ENCODE results near the gene FGF18. TPM values are rescaled to one million over a fixed set of nuclear protein-coding genes. Genes with fewer than 3 reads are reported as not detected.

The FGF18 gene
- total and polyA plus RNA-seq, 2 of the 4 experiments (the other 2 are of a cell fraction) = 0.15 TPM; not detected in 1

DNA sequence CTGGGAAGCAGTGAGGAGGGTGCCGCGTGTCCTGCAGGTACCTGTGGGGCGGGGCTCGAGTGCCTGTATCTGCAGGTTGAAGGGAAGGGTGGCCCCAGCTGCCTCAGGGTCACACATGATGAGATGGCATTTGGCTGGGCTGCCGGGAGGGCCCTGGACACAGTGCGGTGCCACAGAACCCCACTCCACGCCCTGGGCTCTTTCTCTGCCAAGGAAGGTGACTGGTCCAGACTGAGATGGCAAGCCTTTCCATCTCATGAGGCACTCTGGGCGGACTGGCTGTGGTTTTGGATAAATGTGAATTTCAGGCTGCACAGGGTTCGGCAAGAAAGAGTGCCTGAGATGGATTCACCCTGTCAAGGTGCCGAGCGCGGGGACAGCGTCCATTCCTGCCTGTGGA, 69.4 kb downstream of the FGF18 start:
- no peak overlapping the region for H2AK9ac ChIP-seq (replicated peaks; ENCODE audit: low read depth, low read length, poor library complexity)
- no peak overlapping the region for H3K4ac ChIP-seq (ENCODE audit: low read depth, low read length)
- H3K4me1 ChIP-seq (ENCODE audit: control insufficient read depth, insufficient read depth, low read length) = peaks cover 4% of the 10 kb centered on the region
- no peak for DNase-seq
- no peak overlapping the region for H3K4me2 ChIP-seq (ENCODE audit: low read depth, low read length)
- H2BK120ac ChIP-seq (ENCODE audit: low read depth, low read length) = no peak overlapping the region
- H3K27ac ChIP-seq (ENCODE audit: insufficient read depth, low read length) = no peak overlapping the region
- H3K9me3 ChIP-seq (ENCODE audit: control insufficient read depth, insufficient read depth, low read length) = no peaks in the 10 kb centered on the region
- peaks cover 16% of the 10 kb centered on the region for H3K27me3 ChIP-seq (ENCODE audit: control insufficient read depth, insufficient read depth, low read length)
- intact Hi-C loops (cut with micrococcal nuclease) (no loop called here), in situ Hi-C loops (cut with MboI; ENCODE audit: low sequenced_read_pairs) (no loop called here), dilution Hi-C loops (cut with HindIII; ENCODE audit: low sequenced_read_pairs, unreplicated experiment) (no loop called here)
- TF ChIP-seq RAD21 (IDR thresholded peaks at IDR 0.05; ENCODE audit: low read length) (no peak), SMC3 (IDR thresholded peaks at IDR 0.05; ENCODE audit: low read depth, low read length) (no peak), ELK1 (IDR thresholded peaks at IDR 0.05; ENCODE audit: borderline replicate concordance, low read depth, low read length) (no peak), NFE2L2 (IDR thresholded peaks at IDR 0.05; ENCODE audit: low read depth, low read length) (no peak), MAZ (IDR thresholded peaks at IDR 0.05; ENCODE audit: borderline replicate concordance, low read depth, low read length) (no peak)
- no peak overlapping the region for H3K56ac ChIP-seq (ENCODE audit: extremely low read depth, insufficient read depth, low read length)
- no peak for ATAC-seq (ENCODE audit: low read depth)
- no TSS peak for BruUV-seq (replicated peaks)
- H3K23ac ChIP-seq (ENCODE audit: low read depth, low read length) = no peak overlapping the region
- no peak overlapping the region for H4K5ac ChIP-seq (ENCODE audit: low read depth, low read length)
- no peak overlapping the region for H2BK15ac ChIP-seq (ENCODE audit: low read depth, low read length)
- H3K14ac ChIP-seq (replicated peaks; ENCODE audit: low read depth, low read length) = no peak overlapping the region
- no peak overlapping the region for H2BK20ac ChIP-seq (ENCODE audit: low read depth, low read length)
- POLR2A ChIA-PET (ENCODE audit: unreplicated experiment) = no interaction called here
- H3K4me3 ChIP-seq (ENCODE audit: insufficient read depth, low read depth, low read length) = no peak overlapping the region
- H3K9ac ChIP-seq (ENCODE audit: low read depth, low read length) = no peak overlapping the region
- H2AK5ac ChIP-seq (ENCODE audit: low read depth, low read length) = no peak overlapping the region
- H3K36me3 ChIP-seq (ENCODE audit: control insufficient read depth, insufficient read depth, low read length) = no peaks in the 10 kb centered on the region
- H3K79me1 ChIP-seq (ENCODE audit: low read depth in 1 of 2, low read length in 2 of 2) = no peaks in the 10 kb centered on the region
- H3K18ac ChIP-seq (ENCODE audit: low read depth, low read length) = no peak overlapping the region
- no peaks in the 10 kb centered on the region for H4K20me1 ChIP-seq (ENCODE audit: insufficient read depth, low read length)
- H3K9me1 ChIP-seq (ENCODE audit: insufficient read depth, low read length) = peaks cover 2% of the 10 kb centered on the region
- H4K8ac ChIP-seq (ENCODE audit: low read depth in 2 of 2, low read length in 2 of 2) = no peak overlapping the region
- H2BK5ac ChIP-seq (ENCODE audit: low read depth, low read length, poor library complexity, severe bottlenecking) = no peak overlapping the region
- CTCF ChIA-PET = no interaction called here
- WGBS, 2 experiments (ENCODE audit: extremely low coverage in 2 of 2, insufficient read length in 1 of 2) = 47% methylated on average over 4 of the region's 13 CpGs; no CpG with 5 or more reads in 1 of the 2 experiments
- H4K91ac ChIP-seq (ENCODE audit: insufficient read depth, low read depth, low read length) = no peak overlapping the region
- H2AFZ ChIP-seq (replicated peaks; ENCODE audit: low read length, poor library complexity) = no peak overlapping the region
